ENCODE results near the gene PTPA.

- TF ChIP-seq CTCF (IDR thresholded peaks at IDR 0.05; ENCODE audit: insufficient read depth, low read length, poor library complexity, severe bottlenecking) (no peak), EZH2phosphoT487 (conservative IDR thresholded peaks at IDR 0.05; ENCODE audit: low read length) (no peak)
These were observed 15.3 kb upstream of the PTPA start for GRCh38 chr9:129095908-129096307.

Data from SU-DHL-6 (cell line).